Stimulated activated naive CD4-positive, alpha-beta T cell treated with Interleukin-2 at 50 U/mL for 16 hours (primary cell): ENCODE results near the gene FBXO30.

Experiments used
- DNase-seq: peaks from one replicate; lab custom pipeline; 2025; lab: John Stamatoyannopoulos, UW

FBXO30 gene

DNA sequence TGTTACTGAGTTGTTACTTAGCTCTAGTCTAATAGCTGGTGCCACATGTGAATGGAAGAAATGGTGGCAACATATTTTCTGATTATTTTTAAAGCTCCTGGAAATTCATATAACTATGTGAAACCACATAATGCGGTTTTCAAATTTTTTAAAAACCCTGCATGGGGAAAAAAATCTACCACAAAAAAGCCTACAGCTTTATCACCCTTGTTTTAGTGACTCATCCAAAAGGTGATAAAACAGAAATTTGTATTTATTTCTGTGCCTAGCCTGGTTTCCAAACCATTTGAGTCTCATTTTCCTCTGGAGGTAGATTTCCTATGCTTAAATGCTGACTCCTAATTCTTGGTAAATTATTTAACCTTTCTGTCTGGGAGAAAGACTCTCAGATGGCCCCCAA, 5.4 kb upstream of the FBXO30 start:
- no peak for DNase-seq

DNA sequence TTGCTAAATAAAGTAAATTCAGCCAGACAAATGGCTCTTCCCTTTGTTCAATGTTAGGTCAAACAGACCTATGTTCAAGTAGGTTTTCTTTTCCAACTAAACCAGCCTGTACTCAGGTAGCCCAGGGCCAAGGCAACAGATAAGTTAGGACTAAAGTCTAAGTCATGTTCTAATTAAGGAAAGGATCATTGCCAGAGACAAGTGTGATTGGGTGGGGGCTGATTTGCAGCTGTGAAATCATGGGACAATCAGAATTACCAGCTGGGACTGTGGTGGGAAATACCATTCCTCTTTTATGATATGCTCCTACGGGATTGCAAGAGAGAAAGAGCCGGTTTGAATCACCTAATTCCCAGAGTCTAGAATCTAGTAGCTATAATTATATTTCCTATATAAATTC, 4.2 kb upstream of the FBXO30 start:
- DNase-seq: no peak

- no peak for DNase-seq
Observed at GRCh38 chr6:145816392-145816791, 1.8 kb upstream of the FBXO30 start.

DNA sequence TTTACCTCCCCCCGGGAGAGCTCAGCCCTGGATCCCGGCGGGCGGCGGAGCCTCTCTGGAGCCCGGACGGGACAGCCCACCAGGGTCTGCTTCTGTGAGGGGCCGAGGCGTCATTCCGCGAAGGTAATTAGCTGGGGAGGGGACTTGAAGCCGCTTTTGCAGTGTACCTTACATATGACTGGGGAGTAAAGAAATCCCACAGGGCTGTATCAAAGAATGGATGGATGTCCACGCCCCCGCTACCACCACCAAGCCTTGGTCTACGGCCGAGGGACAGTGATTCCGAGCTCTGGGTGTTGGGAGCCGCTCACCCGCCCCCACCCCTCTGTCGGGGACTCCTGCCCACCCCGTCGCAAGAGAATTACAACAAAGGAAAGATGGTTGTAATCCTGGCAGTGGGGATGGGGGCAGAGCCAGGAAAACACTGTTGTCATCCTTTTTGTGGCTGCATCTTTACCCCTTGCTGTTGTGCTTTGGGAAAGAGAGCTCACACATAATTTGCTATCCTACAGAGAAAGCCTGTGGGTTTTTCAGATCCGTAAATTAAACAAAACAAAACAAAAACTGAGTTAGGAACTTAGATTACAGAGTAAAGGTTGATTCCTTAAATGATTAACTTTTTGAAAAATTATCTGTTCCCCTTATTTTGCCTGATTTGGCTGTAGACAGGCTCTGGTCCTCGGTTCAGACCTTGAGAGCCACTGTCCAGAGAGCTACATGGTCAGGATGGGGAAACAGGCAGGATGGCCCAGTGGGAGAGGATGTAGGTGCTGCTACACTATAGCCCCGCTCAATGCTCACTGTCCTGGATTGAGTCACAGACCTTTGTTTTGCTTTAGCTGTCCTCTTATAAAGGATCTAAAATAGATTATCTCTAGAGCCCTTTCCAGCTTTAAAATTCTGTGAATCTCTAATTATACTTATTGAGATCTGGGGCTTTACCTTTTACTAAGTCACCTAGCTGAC, 997 bp upstream of the FBXO30 start:
- DNase-seq: no peak

GRCh38 chr6:145814035-145814500, 527 bp downstream of the FBXO30 start:
- DNase-seq: no peak

DNA sequence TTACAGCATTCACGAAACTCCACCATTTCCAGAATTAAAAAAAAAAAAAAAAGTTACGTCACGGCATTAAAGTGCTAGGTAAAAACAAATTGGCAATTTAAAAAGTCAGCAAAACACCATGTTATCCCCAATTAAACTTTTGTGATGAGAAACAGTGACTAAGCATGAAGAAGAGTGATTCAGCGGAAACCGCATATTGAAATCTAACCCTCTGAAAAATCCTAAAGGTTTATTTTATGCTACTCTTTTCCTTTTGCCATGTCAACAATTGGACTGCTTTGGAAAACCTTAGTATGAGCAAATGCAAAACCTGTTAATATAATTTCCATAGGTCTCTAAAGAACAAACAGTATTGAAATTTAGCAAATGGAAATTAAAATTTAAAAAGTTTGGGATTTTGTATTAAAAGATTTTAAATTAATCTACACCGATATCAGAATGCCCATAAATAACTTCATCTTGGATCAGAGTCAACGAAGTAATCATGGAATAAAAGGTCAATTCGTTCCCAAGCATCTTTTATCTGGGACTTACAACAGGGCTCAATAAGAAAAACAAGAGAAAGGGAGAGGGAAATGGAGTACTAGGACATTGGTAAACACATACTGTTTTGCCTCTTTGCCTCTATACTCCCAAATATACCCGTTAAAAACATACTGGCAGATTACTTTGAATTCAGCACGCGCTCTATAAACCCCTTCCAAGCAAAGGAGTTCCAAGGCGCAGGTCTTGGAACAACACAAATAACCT, 1.1 kb downstream of the FBXO30 start:
- DNase-seq: no peak

DNA sequence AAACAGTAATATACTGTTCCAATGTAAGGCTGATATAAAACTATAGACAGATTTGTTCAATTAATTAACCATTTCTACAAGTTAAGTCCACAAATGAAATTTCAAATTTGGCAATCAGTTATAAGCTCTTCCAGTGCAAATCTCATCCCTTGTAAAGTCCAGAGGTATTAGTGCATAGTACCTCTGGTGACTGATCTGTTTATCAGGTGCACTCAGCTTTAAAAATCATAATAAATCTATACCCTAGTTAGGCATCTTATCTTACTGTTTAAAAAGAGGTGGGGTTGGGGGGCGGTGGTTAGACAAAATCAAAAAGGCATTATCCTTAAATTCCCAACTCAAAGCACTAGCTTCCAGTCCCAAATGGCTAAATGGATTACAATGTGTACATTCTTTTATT, 2.9 kb downstream of the FBXO30 start:
- no peak for DNase-seq

- no peak for DNase-seq
Observed at GRCh38 chr6:145809785-145810184, 4.8 kb downstream of the FBXO30 start.

DNA sequence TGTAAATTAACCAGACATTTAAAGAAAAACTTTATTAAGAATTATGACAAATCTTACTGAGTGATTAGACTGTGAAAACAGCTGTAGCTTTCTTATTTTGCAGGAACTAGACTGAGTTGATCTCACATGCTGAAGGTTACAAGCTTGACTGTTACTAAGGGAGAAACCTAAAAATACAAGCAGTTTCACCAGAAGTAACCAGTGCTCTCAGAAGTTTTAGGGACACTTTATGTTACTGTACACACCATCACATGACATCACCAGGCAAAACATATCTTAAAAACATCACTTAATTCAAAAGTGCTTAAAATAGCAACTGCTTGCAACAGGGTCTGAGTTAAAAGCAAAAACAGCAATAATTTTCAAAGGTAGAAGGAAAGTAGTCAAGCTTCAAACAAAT, 5.4 kb downstream of the FBXO30 start:
- no peak for DNase-seq

- no peak for DNase-seq
Observed at GRCh38 chr6:145808239-145808638, 6.4 kb downstream of the FBXO30 start.

GRCh38 chr6:145802141-145802540, 12.5 kb downstream of the FBXO30 start:
- no peak for DNase-seq

DNA sequence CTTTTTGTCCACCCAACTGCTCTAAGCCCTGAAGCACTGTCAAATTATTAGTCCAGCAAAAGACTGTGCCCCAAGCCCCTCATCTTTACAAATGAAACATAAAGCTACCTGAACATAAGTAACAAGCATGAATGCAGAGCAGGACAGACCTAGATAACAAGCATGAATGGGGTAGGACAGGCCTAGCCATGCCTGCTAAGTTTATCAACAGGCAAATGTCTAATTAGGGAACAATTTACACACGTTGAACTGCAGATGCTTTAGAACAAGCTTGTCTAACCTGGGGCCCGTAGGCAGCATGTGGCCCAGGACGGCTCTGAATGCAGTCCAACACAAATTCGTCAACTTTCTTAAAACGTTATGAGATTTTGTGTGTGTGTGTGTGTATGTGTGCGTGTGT, 13.6 kb downstream of the FBXO30 start:
- no peak for DNase-seq

DNA sequence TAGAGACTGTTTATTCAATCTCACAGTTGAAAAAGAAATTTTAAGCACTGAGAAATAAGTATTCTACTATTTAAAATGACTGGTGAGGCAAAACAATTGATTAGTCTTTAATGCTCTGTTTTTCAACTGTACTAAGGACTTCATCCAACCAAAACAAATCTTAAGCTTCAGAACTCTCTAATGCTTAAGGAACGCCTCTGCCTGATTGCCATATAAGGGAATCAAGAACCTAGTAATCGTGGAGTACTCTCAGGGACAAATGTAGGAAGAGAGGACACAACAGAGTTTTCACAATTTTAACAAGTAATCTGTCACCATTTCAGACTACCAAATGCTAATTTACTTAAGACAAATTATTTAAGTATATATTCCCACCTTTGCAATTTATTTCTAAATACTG, 16.1 kb downstream of the FBXO30 start:
- no peak for DNase-seq

- DNase-seq: no peak
Observed at GRCh38 chr6:145789443-145789842, 25.2 kb downstream of the FBXO30 start.

DNA sequence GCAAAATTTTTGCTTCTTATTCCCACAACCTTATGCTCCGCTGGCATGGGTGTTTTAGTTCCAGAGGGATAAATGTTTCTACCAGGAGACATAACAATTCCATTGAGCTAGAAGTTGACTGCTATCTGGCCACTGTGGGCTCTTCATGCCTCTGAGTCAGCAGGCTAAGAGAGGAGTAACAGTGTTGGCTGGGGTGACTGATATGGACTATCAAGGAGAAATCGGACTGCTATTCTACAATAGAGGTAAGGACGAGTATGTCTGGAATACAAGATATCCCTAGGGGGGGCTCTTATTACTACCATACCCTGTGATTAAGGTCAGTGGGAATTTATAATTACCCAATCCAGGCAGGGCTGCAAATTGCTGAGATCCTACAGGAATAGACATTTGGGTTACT, 26.9 kb downstream of the FBXO30 start:
- no peak for DNase-seq

- DNase-seq: no peak
Observed at GRCh38 chr6:145784683-145785082, 29.9 kb downstream of the FBXO30 start.

- no peak for DNase-seq
Observed at GRCh38 chr6:145783796-145784195, 30.8 kb downstream of the FBXO30 start.

DNA sequence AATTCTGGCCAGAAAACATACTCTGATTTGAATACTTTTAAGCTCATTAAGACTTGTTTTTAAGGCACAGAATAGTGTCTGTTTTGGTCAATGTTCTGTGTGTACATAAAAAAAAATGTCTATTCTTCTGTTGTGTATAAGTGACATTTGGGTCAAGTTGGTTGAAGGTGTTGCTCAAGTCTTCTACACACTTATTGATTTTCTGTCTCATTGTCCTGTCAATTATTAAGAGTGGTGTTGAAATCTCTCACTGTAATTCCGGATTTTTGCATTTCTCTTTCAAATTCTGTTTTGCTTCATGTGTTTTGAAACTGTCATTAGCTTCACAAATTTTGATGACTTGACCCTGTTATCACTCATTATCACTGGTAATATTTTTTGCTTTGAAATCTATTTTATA, 41.7 kb downstream of the FBXO30 start:
- no peak for DNase-seq

DNA sequence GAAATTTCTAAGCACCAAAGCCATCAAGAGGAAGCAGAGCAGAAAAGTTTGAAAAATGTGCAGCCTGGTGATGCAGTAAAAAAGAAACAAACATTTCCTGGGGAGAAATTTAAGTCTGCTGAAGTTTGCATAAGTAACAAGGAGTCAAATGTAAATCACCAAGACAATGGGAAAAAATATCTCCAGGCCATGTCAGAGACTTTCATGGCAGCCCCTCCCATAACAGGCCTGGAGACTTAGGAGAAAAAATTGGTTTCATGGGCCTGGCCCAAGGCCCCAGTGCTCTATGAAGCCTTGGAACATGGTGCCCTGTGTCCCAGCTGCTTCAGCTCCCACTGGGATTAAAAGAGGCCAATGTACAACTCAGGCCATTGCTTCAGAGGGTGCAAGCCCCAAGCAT, 49.1 kb downstream of the FBXO30 start:
- no peak for DNase-seq

GRCh38 chr6:145763742-145764141, 50.9 kb downstream of the FBXO30 start:
- DNase-seq: no peak

DNA sequence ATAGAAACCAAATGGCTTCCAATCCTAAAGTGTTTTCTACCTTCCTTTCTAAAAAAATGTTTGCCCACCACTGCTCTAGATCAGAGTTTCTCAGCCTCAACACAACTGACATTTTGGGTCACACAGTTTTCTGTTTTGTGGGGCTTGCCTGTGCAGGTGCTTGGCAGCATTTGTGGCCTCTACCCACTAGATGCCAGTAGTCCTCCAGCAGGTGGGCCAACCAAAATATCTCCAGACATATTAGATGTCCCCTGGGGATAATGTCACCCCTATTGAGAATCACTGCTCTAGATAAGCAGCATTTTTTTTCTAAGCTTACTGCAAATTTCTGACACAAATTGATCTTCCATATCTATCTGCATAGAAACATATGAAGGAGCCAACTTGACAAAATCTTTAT, 53.0 kb downstream of the FBXO30 start:
- no peak for DNase-seq

DNA sequence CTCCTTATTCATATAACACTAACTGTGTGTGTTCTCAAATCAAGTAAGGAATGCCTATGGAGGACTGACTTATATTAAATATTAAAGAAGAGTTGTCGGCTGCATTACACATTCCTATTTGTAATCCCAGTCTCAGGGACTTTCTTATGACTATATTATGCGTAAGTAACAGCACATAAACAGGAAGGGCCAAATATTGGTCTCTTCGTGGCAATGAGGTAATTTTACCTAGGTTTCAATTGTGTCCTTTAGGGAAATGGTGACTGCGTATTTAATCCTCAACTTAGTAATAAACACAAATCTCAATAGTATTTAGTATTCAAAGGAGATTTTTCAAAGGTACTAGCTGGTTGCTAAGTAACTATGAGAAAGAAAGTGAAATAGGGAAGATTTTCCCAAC, 56.5 kb downstream of the FBXO30 start:
- no peak for DNase-seq

GRCh38 chr6:145756170-145756662, 58.4 kb downstream of the FBXO30 start:
- DNase-seq: no peak
